LNCaP clone FGC (cell line): ENCODE measurements around the gene CRELD1.

Source experiments
- DNase-seq: peaks from one replicate; pipeline ENCODE4 v3.0.0-alpha.2; 2011; ENCODE audit warnings: low read depth
- H3K4me3 ChIP-seq: 2 replicates; pipeline ENCODE4 v1.5.1; 2011; ENCODE audit warnings: mild to moderate bottlenecking, low read depth, low read length, control low read depth
- TF ChIP-seq, protein P1 (sequence below): IDR thresholded peaks from 2 replicates; pipeline ENCODE4 v1.5.1; 2012; ENCODE audit warnings: mild to moderate bottlenecking; ENCODE audit not compliant: control insufficient read depth, insufficient read depth; ENCODE audit errors: extremely low read depth

CRELD1 gene

GRCh38 chr3:9908286-9908685, 25.3 kb upstream of the CRELD1 start:
- DNase-seq = no peak
- TF ChIP-seq, protein P1, sequence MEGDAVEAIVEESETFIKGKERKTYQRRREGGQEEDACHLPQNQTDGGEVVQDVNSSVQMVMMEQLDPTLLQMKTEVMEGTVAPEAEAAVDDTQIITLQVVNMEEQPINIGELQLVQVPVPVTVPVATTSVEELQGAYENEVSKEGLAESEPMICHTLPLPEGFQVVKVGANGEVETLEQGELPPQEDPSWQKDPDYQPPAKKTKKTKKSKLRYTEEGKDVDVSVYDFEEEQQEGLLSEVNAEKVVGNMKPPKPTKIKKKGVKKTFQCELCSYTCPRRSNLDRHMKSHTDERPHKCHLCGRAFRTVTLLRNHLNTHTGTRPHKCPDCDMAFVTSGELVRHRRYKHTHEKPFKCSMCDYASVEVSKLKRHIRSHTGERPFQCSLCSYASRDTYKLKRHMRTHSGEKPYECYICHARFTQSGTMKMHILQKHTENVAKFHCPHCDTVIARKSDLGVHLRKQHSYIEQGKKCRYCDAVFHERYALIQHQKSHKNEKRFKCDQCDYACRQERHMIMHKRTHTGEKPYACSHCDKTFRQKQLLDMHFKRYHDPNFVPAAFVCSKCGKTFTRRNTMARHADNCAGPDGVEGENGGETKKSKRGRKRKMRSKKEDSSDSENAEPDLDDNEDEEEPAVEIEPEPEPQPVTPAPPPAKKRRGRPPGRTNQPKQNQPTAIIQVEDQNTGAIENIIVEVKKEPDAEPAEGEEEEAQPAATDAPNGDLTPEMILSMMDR = no peak
- H3K4me3 ChIP-seq = no peak overlapping the region

GRCh38 chr3:9909221-9910013, 24.2 kb upstream of the CRELD1 start:
- no peak overlapping the region for H3K4me3 ChIP-seq
- DNase-seq = no peak
- TF ChIP-seq, protein P1 = no peak

GRCh38 chr3:9911863-9912262, 21.8 kb upstream of the CRELD1 start:
- DNase-seq = no peak
- H3K4me3 ChIP-seq = no peak overlapping the region
- TF ChIP-seq, protein P1 = no peak

- DNase-seq = no peak
- TF ChIP-seq, protein P1 = no peak
Measured at GRCh38 chr3:9912294-9912935, 21.2 kb upstream of the CRELD1 start.

DNA sequence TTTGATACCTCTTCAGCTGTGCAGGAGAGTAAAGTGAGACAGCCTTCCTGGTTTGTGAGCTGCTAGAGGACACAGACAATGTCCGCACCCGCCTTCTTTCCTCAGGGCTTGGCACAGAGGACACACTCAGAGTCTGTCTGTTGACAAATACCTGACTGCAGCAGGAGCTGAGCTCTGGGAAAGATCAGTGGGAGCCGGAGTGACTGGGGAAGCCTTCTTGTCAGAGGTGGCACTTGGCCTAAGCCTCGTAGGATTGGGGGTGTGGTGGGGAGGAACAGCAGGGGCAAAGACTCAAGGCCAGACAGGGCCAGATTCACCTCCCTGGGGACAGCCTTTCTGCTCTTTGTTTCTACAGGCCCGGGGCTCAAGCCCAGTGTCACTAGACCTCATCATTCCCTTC, 20.0 kb upstream of the CRELD1 start:
- TF ChIP-seq, protein P1 = no peak
- DNase-seq = no peak
- H3K4me3 ChIP-seq = no peak overlapping the region

More at GRCh38 chr3:9912294-9912935, 21.2 kb upstream of the CRELD1 start:
- H3K4me3 ChIP-seq = no peak overlapping the region

DNA sequence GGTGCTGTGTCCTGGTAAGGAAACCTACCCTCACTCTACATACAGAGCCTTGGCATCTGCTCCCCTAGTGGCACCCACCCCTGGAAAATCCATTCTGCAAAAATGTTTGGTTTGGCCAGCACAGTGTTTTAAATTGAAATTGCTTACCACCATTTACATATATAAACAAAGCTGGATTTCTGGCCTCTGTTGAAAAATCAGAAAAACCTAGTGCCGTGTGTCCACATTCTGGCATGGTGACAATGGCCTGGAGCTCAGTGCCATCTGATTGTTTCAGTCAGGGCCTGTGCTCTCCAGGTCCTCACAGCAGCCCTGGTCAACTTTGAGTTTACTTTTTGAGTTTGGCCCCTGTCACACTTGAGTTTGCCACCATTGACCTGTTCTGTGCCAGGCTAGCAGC, 19.6 kb upstream of the CRELD1 start:
- TF ChIP-seq, protein P1 = no peak
- no peak overlapping the region for H3K4me3 ChIP-seq

More for the DNA sequence above, 19.6 kb upstream of the CRELD1 start:
- DNase-seq = no peak
